A204.1 (cell line): ENCODE data around the gene PEAK1.
A peak's percentile ranks its signal among the peaks of the same experiment; 100 is the strongest.

ENCODE experiments used
- FAIRE-seq: peaks from 2 replicates; lab custom pipeline; 2012; peaks lifted over from hg19 to GRCh38; lab: Jason Lieb, UNC

Gene PEAK1

DNA sequence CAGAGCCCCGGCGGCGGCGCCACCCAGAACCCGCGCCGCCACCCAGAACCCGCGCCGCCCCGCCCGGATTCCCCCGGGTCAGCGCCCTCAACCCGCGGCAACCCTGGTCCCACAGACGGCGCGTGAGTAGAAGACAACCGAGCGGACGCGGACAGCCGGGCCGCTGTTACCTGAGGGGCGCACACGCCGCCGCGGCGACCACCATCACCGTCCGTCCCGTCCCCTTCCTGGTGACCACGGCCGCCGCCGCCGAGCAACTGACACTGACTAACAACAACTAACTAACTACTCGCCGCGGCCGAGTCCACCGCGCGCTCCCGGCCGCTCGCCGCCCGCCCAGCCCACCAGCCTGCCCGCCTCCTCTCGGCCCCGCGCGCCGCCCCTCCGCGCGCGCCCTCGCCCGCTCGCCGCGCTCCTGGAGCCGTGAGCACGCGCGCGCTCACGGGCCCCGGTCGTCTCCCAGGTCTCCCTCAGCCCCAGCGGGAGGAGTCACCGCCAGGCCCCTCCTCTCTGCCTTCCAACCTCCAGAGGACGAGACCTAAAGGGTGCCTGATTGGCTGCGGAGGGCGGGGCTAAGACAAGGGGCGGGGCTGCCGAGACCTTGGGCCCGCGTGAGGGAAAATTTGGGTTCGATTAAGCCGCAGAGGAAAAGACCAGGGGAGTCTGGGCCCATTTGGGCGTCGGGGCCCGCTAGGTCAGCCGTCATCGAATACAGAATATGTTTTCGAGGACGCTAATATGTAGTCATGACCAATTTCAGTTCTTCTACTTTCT is at the start of gene PEAK1:
Gene PEAK1, minus strand, starts transcription at position 269 of the 774 bp plus-strand sequence. CDS start 238,178 bp downstream, outside the sequence.
- peak; percentile 6 for FAIRE-seq

DNA sequence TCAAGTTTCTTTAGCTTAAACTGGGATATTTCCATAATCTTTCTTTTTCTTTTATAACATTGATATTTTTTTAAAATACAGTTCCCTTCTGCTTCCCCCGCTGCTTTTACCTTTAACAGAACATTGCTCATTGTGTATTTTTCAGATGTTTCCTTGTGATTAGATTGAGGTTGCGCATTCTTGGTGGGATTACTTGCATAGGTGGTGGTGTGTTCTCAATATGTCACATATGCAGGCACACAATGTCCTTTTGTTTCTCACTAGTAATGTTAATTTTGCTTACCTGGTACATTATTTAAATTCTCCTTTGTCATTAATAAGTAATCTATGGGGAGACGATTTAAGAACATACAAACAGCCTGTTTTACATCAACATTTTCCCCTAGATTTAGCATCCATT is 49.0 kb upstream of the PEAK1 start:
- no peak for FAIRE-seq

GRCh38 chr15:77466521-77466920 is 46.6 kb upstream of the PEAK1 start:
- no peak for FAIRE-seq

- no peak for FAIRE-seq
These were observed 44.4 kb upstream of the PEAK1 start for GRCh38 chr15:77464129-77464865.

DNA sequence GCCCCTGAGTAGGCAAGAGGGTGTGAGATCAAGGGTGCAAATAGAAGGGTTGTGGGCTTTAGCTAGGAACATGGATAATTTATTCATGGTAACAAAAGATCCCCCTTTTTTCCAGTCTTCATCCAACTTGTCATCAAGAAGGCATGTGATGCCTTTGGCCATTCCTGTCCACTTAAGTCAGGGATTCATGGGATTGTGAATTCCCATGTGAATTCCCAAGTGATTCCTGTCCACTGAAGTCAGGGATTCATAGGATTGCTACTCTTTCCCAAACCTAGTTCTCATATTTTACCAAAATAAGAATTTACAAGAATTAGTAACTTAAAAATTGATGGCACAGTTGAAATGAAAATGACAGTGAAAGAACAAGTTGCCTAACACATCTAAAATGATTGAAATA is 41.6 kb upstream of the PEAK1 start:
- no peak for FAIRE-seq

GRCh38 chr15:77459031-77459430 is 39.1 kb upstream of the PEAK1 start:
- FAIRE-seq = no peak

GRCh38 chr15:77457905-77458265 is 38.0 kb upstream of the PEAK1 start:
- FAIRE-seq = no peak

DNA sequence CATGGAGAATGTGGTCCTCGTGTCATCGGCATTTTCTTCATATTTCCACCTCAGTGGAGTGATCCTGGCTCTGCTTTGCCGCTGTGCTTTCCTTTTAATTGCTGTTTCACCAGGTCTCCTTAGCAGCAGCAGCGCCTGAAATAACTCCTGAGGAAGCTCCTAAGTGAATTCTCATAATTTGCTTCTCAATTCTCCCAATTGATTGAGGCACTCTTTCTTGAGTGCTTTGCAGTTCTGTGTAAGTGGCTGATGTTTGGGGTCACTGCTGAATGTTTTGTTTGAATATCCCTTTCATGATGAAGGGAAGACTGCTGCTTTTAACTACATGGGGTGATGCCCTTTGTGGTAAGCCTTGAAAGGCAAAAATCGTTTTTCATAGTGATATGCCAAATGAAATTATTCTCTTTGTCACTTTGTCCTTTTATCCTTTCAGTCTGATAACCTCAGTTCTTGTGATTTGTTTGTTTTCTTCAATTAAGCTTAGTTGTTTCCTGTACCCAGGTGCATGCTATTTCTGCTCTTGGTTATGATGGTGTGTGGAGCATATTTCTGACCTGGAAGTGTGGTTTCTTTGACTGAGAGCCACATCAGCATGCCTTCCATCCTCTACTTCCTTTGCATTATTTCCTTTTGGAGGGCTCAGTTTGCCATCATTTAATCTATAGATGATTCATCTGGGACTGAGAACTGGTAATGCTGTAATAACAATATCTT is 37.4 kb upstream of the PEAK1 start:
- no peak for FAIRE-seq

GRCh38 chr15:77456746-77457145 is 36.8 kb upstream of the PEAK1 start:
- FAIRE-seq = no peak

DNA sequence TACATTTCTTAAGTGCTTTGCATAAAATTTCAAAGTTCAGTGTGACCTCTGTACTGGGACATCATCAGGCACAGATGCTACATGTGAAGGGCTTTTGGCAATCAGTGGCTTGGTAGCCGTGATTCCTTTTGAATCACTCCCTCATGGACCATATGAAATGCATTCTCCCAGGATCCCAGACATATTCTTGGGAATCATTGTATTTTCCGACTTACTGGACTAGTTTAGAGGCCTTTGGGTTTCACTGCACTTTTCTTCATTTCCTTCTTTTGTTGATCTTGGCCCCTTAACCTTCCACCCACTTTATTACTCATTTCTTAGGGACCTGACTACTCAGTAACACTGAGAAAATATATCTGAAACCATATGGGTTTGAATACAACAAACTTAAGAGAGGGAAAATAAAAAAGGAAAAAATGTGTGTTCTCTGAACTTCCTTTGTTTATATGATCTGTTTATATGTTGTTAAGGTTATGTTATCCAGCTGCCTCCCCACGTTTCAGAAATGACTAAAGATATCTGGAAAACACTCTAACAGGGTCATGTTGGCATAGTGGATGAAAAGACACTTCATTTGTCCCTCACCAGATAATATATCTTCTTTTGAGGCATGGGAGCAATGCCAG is 35.9 kb upstream of the PEAK1 start:
- no peak for FAIRE-seq

DNA sequence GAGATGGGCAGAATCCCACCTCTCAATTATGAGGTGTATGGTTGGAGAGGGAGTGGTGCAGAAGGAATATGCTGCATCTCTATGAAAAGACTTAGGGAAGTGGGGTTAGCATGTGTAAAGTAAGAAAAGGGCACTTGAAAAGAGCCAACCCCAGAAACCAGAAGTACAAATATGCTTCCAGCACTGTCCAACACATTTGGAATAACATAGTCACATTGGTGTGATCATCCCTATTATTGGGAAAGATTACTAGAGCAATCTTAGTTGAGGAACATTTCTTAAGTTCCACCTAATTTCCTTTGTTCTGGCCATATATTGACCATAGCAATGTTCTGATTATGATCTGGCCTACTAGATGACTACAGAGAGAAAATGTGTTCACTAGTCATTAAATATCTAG is 35.0 kb upstream of the PEAK1 start:
- no peak for FAIRE-seq

- FAIRE-seq = no peak
These were observed 34.4 kb upstream of the PEAK1 start for GRCh38 chr15:77454265-77454664.

GRCh38 chr15:77446840-77447390 is 27.0 kb upstream of the PEAK1 start:
- FAIRE-seq = no peak

- no peak for FAIRE-seq
These were observed 20.6 kb upstream of the PEAK1 start for GRCh38 chr15:77440378-77440999.

- no peak for FAIRE-seq
These were observed 17.4 kb upstream of the PEAK1 start for GRCh38 chr15:77437264-77437663.

GRCh38 chr15:77436822-77437221 is 16.9 kb upstream of the PEAK1 start:
- no peak for FAIRE-seq

DNA sequence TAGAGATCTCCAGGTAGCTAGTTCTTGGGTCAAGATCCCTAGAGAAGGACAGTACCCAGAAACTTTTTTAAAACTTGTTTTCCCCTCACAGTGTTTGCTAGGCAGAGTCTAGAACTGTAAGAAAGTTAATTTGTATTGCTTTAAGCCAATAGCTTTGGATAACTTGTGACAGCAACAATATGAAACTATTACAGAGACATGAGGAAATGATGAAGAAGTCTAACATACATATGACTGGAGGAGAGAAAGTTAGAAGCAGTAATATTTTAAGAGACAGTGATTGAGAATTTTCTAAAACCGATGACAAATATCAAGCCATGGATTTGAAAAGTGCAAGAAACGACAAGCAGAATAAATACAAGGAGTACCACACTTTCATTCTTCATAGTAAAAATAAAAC is 10.7 kb upstream of the PEAK1 start:
- no peak for FAIRE-seq

DNA sequence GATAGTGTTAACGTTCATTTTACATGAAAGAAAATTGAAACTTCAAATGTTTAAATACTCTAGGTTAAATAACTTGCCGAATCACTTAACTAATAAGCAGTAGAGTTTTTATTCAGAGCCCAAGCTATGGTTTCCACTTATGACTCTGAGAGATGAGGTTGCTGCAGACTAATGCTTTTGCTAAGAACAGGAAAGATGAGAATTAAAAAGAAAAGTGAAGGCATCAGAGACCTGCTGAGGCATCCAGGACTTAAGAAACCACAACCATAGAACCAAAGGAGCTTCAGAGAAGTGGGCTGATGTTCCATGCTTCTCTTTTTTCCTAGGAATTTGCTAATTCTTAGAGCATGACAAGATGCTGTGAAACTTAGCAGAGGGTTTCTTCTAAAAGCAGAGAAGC is 10.3 kb upstream of the PEAK1 start:
- no peak for FAIRE-seq

DNA sequence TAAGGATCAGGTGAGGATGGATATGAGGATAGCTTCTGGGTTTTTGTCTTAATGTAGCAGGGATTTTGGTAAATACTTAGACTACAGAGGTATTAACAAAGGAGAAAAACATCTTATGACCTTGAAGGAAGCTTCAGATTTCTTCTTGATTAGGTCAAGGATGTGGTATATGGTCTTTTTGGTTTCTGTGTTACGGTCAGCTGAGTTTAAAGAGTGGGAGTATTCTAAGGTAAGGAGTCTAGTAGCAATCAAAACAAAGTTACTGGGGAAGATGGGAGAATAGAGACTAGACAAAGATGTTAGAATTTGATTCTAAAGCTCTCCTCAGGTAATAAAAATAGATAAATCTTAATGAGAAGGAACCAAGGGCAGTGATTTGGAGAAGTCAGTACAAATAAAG is 7.0 kb upstream of the PEAK1 start:
- no peak for FAIRE-seq

DNA sequence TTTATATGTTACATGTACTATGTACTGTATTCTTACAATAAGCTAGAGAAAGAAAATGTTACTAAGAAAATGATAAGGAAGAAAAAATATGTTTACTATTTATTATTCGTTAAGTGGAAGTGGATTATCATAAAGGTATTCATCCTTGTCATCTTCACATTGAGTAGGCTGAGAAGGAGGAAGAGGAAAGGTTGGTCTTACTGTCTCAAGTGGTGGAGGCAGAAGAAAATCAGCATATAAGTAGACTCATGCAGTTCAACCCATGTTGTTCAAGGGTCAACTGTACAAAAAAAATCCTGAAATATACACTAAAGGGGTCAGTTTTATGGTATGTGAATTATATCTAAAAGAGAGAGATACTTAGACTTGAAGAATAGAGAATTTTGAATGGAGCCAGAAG is 6.5 kb upstream of the PEAK1 start:
- FAIRE-seq = no peak

GRCh38 chr15:77425104-77425503 is 5.2 kb upstream of the PEAK1 start:
- FAIRE-seq = no peak

DNA sequence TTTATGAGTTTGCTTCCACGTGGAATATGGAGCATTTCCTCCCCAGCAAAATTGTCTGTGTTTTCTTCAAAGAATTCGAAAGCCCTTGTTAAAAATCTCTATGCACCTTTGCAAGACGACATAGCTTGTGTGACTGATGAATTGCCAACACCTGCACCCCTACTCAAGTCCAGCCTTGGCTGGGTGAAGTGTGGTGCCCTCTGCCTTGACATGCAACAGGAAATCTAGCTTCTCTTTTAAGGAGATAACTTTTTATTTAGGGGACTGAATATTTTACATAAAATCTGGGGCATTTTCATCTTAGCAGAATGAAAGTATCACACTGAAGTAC is 1.4 kb upstream of the PEAK1 start:
- FAIRE-seq = no peak
